ENCODE measurements around the gene CSRP1. TPM values are rescaled to one million over a fixed set of nuclear protein-coding genes. Genes with fewer than 3 reads are reported as not detected.
A peak's percentile ranks its signal among the peaks of the same experiment; 100 is the strongest.

CSRP1 gene
- polyA plus RNA-seq, 1 donor from 2014 or later: 53.4 TPM

DNA sequence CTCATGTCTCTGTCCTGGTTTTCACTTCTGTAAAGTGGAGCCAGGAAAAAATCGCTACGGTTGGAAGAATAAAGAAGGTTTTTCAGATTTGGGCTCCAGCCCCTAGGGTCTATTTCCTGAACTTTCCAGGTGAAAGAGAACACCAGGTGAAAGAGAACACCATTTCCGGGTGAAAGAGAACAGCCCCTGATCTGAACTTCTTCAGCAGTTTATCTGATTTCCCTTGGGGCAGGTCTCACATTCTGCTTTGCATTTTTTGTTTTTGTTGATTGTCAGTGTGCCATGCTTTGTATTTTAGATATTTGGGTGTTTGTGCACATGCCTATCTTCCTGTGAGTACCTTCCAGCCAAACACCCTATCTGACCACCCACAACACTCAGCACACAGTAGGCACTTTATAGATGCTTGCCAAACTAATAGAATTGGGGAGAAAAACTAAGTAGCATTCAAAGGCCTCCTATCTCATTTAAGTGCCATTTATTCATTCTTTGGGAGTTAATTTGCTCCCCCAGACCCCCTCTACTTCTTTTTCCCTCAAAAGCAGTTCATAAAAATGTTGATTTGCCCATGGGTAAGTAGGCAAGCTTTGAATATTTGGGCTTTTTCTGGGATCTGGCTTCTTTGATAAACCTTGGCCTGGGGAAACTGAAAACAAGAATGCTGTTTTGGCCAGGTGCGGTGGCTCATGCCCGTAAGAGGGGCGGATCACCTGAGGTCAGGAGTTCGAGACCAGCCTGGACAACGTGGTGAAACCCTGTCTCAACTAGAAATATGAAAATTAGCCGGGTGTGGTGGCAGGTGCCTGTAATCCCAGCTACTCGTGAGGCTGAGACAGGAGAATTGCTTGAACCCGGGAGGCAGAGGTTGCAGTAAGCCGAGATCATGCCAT lies 34.2 kb upstream of the CSRP1 start:
- Mint-ChIP-seq H3K9me3 (peaks cover 0 to 2% (median 0%) of the 10 kb centered on the region in 3 donors), H3K4me3 (peak overlapping the region in 3 of 4 donors; percentile 78 to 91 (median 84)), H3K27me3 (peaks cover 32% of the 10 kb centered on the region), H3K36me3 (peaks cover 2% of the 10 kb centered on the region), H3K27ac (peak overlapping the region in 1 of 3 donors; percentile 25), H3K4me1 (peaks cover 10 to 18% (median 18%) of the 10 kb centered on the region in 3 donors)

DNA sequence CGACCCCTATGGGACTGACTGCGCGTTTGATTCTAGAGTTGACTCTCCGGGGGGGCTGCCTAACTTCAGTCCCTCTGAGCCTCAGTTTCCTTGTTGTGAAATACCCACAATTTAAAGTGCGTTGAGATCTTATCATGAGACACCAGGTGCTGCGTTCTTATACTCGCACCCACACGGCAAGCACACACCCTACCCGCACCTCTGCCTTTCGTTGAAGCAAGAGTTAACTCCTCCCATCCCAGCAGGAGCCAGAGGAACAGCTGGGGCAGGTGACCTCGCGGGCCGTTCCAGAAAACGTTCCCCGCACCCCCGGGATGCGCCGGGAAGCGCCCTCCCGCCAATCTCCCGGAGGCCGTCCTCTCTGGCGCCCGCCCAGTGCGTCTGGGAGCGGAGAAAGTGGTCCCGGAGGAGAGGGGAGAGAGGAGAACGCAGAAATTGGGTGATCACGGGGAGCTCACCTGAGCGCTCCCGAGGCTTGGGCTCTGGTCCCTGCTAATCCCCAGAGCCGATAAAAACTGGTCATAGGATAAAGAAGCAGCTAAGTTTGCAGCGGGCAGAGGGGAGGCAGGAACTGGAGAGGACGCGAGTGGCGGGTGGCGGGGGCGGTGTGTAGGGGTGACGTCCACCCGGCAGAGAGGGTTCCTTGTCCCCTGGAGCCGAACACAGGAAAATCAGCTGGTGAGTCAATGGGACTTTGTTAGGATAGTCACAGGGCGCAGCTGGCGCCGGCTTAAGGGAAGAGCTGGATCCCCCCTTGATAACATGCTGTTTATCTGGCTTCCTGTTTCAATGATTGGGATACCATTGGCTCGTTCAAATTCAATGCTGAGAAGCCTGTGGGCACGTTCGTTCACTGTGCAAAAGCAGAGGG lies 32.9 kb upstream of the CSRP1 start:
- peaks cover 38% of the 10 kb centered on the region for H3K27me3 Mint-ChIP-seq
- H3K36me3 Mint-ChIP-seq: peaks cover 2% of the 10 kb centered on the region
- peaks cover 0 to 2% (median 0%) of the 10 kb centered on the region in 3 donors for H3K9me3 Mint-ChIP-seq
- peak overlapping the region in 1 of 3 donors; percentile 25 for H3K27ac Mint-ChIP-seq
- H3K4me1 Mint-ChIP-seq: peaks cover 13 to 18% (median 18%) of the 10 kb centered on the region in 3 donors
- H3K4me3 Mint-ChIP-seq: peak overlapping the region; percentile 78 to 93 (median 88)

DNA sequence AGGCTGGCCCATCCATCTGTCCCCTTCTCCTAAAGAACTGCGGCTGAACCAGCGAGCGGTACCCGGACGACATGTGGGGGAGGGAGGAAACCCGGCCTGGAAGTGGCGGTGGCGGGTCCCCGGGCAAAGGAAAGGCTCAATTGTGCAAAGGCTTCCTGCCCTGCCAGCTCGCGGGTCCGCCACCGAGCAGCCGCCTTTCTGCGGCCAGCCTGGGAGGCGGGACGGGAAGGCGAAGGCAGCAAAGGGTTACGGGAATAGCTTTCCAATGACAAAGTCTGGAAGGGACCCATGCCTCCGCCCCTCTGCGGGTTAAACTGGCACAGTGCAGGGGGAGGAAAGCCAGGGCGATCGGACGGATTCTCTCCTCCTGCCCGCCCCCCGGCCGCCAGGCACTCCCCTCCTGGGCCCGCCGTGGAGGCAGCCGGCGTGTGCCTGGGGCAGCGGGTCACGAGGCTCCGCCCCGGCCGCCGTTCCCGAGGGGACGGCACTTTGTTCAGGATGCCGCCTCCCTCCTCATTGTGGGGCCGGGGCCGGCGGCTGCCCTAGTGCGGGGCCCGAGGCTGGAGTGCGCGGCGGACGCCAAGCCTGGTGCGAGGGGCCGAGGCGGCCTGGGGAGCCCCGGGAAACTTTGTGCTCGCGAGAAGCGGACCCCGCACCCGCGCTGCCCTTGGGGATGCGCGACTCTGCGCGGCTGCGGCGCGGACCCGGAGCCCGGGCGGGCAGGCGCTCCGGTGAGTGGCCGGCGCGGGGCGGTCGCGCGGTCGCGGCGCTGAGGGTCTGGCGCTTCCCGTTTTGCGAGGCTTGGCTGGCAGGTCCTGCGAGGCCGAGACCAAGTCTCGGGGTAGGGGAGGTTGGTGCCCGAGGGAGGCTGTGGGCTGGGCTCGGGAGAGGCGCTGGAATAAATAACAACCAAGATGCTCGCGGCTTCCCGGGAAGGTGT lies 32.0 kb upstream of the CSRP1 start, which contains the start of gene NAV1:
TSS of gene NAV1 (plus strand) at position 516 of the 940 bp plus-strand sequence. CDS start 83,758 bp downstream, outside the sequence.
- H3K36me3 Mint-ChIP-seq: peaks cover 3% of the 10 kb centered on the region
- H3K4me3 Mint-ChIP-seq: peak within 1 kb of the TSS; percentile 78 to 93 (median 88)
- H3K9me3 Mint-ChIP-seq: peaks cover 0 to 2% (median 0%) of the 10 kb centered on the region in 3 donors
- peaks cover 13 to 18% (median 18%) of the 10 kb centered on the region in 3 donors for H3K4me1 Mint-ChIP-seq
- H3K27ac Mint-ChIP-seq: peak within 1 kb of the TSS in 1 of 3 donors; percentile 25
- peaks cover 38% of the 10 kb centered on the region for H3K27me3 Mint-ChIP-seq

DNA sequence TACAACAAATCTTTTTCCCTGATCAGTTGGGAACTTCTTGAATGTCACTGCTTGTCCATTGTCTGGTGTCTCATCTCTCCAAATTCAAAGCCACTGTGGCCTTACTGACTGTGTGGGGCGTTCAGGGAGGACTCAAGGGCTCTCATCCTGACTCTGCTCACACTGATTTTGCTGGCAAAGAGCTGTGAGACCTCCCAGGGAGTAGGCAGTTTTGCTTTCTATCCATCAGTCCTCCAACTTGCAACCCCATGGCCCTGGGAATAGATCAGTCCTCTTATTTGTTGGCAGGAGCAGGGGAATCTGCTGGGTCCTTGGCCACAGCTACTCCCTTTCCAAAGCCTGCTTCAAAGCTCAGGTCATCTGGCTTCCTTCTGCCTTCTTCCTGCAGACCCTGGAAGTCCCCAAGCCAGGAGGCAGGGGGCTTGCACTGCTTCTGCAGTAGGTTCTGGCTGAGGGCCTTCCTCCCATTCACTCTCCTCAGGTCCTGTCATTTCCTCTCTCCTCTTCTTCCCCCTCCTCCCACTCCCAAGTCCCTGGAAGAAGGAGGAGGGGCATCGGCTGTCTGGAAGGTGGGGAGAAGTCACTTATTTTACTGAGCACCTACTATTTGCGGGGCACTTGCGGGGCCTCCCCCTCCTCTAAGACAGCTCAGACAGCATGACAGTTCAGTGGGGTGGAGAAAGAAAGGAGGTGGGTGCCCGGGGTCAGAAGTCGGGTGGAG lies 31.1 kb upstream of the CSRP1 start:
- Mint-ChIP-seq H3K27ac (no peak overlapping the region), H3K27me3 (peaks cover 38% of the 10 kb centered on the region), H3K4me3 (peak overlapping the region; percentile 20 to 85 (median 74)), H3K9me3 (peaks cover 0 to 2% (median 0%) of the 10 kb centered on the region in 3 donors), H3K4me1 (peaks cover 13 to 18% (median 18%) of the 10 kb centered on the region in 3 donors), H3K36me3 (peaks cover 2% of the 10 kb centered on the region)

DNA sequence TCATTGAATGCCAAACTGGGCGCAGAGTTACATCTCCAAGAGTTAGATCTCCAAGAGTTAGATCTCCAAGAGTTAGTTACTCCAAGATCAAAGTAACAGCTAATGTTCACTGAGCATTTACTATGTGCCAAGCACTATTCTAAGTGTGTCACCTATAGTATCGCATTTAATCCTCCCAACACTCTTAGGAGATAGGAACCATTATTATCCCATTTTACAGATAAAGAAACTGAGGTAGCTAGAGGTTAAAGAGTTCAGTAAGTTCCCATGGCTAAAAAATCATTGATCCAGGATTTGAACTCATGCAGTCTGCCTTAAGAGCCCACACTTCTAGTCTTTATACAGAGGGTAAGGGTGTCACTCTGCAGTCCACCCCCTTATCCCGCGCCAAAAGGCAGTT lies 30.5 kb upstream of the CSRP1 start:
- H3K27me3 Mint-ChIP-seq: peaks cover 38% of the 10 kb centered on the region
- H3K4me3 Mint-ChIP-seq: peak overlapping the region in 1 of 4 donors; percentile 20
- no peak overlapping the region for H3K27ac Mint-ChIP-seq
- H3K9me3 Mint-ChIP-seq: peaks cover 0 to 2% (median 0%) of the 10 kb centered on the region in 3 donors
- H3K36me3 Mint-ChIP-seq: peaks cover 2% of the 10 kb centered on the region
- peaks cover 13 to 18% (median 18%) of the 10 kb centered on the region in 3 donors for H3K4me1 Mint-ChIP-seq

DNA sequence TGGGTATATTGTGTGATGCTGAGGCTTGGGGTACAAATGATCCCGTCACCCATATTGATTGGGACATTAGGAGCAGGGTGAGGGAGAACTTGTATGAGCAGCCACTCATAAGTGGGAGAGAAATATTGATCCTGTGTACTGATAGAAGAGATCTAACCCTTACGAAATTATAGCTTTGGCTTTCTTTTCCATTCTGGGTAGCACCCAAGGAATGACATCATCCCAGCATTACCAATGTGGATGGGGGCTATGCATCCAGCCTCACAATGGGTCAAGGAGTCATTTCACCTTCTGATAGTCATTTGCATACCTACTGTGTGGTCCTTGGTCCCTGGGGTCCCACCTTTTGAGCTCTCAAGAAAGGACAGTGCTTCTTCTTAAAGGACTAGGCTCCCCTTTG lies 30.1 kb upstream of the CSRP1 start:
- Mint-ChIP-seq H3K36me3 (peaks cover 2% of the 10 kb centered on the region), H3K4me3 (peak overlapping the region in 1 of 4 donors; percentile 20), H3K27me3 (peaks cover 38% of the 10 kb centered on the region), H3K27ac (no peak overlapping the region), H3K9me3 (no peaks in the 10 kb centered on the region), H3K4me1 (peaks cover 13 to 18% (median 18%) of the 10 kb centered on the region in 3 donors)

DNA sequence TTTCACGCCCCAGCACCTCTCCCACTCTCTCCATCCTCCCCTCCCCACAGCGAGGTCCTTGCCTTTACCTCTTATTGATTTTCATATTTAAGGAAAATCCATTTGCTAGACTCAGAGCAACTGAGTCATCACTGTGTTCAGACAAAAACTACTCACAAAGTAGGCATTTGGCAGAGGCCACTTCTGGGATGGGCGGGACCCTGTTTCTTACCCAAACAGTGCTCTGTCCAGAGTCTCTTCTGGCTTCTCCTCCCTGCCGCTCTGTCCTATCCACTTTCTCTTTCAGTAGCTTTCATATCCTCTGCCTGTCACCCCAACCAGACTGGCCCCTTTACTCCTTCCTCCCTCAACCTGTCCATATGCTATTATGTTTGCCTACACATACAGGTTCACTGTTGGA lies 29.6 kb upstream of the CSRP1 start:
- H3K27ac Mint-ChIP-seq: no peak overlapping the region
- H3K4me1 Mint-ChIP-seq: peaks cover 13 to 18% (median 16%) of the 10 kb centered on the region in 3 donors
- peaks cover 38% of the 10 kb centered on the region for H3K27me3 Mint-ChIP-seq
- peaks cover 2% of the 10 kb centered on the region for H3K36me3 Mint-ChIP-seq
- no peak overlapping the region for H3K4me3 Mint-ChIP-seq
- no peaks in the 10 kb centered on the region for H3K9me3 Mint-ChIP-seq

DNA sequence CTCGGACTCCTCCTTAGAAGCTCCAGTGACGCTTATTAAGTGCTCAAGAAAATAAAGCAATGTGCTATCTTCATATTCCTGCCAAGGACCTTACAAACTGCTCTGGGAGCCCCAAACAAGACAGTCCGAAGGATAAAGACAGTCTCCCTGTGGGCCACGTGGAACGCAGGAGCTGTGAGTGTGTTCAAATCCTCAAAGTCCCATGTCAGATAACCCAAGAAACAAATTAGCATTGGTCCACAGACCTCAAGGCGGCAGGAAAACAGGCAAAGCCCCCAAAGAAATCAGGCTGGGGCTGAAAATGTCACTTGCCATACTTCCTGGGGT lies 29.0 kb upstream of the CSRP1 start:
- Mint-ChIP-seq H3K27ac (no peak overlapping the region), H3K27me3 (peaks cover 38% of the 10 kb centered on the region), H3K4me1 (peaks cover 11 to 14% (median 14%) of the 10 kb centered on the region in 3 donors), H3K9me3 (no peaks in the 10 kb centered on the region), H3K4me3 (no peak overlapping the region), H3K36me3 (peaks cover 3% of the 10 kb centered on the region)

DNA sequence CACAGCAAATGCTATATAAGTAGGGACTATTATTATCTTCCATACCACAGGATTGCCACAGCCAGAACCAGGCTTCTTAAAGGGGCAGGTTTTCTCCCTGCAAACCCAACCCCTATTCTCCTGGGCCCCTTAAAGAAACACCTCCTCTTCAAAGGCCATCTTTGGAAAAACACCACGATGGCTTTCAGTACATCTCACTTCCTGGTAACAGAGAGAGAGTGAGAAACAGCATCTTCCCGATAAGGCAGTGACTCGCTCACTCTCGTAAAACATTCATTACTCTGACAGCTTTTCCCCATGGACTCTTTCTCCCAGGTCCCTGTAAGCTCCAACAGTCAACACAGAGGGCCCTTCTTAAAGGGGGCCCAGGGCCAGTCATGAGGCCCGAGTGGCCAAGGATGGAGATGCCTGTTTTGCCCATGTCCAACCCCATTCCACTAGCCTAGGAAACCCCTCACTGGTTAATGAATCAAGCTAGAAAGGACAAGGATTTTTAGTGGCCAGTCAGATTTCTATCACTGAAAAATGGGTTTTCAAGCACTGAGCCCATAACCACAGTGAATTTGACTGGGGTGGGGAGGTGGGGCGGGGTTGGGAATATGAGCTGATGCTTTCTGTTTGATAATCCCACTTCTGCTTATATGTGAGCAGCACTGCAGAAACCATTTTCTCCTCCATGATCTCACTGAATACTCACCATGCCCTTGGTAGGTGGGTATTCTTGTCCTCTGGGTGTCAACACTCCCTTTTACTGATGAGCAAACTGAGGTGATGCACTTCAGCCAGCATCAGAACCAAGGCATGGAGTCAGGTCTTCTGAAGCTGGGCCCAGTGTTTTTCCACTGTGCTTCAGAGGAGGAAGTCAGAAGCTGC lies 28.4 kb upstream of the CSRP1 start:
- Mint-ChIP-seq H3K27ac (no peak overlapping the region), H3K36me3 (peaks cover 3% of the 10 kb centered on the region), H3K27me3 (peaks cover 35% of the 10 kb centered on the region), H3K9me3 (no peaks in the 10 kb centered on the region), H3K4me1 (peaks cover 6 to 8% (median 8%) of the 10 kb centered on the region in 3 donors), H3K4me3 (no peak overlapping the region)

DNA sequence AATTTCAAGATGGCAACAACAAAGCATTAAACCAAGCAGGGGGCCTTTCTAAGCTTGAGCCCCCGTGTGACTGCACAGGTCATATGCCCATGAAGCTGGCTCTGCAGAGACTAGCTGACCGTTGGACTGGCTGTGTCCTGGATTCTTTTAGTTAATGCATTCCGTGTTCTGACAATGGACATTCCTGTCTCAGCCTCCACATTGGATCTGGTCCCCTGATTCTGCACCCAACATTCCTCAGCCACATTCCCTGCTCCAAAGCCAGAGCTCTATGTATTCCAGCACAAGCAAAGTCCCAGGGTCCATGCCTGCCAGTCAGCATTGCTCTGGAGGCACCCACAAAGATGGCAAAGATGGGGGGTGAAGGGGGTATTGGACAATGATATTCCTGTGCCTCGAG lies 26.9 kb upstream of the CSRP1 start:
- Mint-ChIP-seq H3K27ac (no peak overlapping the region), H3K9me3 (no peaks in the 10 kb centered on the region), H3K4me1 (peaks cover 0 to 4% (median 2%) of the 10 kb centered on the region in 3 donors), H3K27me3 (peaks cover 32% of the 10 kb centered on the region), H3K4me3 (no peak overlapping the region), H3K36me3 (peaks cover 6% of the 10 kb centered on the region)

DNA sequence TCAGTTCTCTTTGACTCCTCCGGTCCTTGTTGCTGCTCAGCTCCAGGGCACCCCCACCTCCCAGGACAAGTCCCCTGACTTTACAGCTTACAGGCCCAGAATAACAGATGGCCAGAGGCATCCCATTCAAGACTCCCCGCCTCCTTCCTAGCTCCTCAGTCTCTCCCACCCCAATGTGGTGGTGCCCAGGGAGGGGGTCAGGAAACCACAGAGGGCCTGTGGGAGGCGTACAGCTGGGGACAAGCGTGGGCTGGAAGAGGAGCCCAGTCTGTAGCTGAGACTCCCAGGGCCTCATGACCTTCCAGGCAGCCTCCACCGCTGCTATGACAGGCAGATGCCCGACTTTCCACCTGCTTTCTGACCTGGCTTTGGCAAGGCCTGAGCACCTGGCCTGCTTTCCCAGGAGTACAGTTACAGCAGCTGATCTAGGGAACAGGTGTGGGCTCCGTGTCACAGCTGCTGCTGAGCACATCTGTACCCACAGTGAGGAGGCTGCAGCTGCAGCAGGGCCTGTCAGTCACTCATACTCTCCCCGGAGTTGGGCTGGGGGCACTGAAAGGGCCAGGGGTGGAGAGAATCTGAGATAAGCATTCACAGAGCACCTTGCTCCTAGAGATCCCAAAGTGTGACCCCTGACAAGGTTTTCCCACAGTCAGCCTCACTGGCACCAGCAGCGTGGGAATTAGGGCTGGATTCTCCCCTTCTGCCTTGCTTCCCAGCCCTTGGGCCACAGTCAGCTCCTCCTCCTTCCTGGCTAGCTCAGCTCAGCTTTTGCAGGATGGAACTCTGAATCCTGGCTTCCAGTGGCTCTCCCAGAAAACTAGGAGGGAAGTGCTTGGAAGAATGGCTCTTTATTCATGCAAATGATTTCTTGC lies 24.9 kb upstream of the CSRP1 start:
- Mint-ChIP-seq H3K27ac (no peak overlapping the region), H3K27me3 (peaks cover 13% of the 10 kb centered on the region), H3K36me3 (peaks cover 8% of the 10 kb centered on the region), H3K9me3 (peaks cover 0 to 1% (median 0%) of the 10 kb centered on the region in 3 donors), H3K4me1 (peaks cover 0 to 2% (median 1%) of the 10 kb centered on the region in 3 donors), H3K4me3 (no peak overlapping the region)

Measured in IgD-negative memory B cell (primary cell).